NCI-H82 (cell line): Measurements from ENCODE around the gene CEBPE.
A peak's percentile ranks its signal among the peaks of the same experiment; 100 is the strongest.

Experiments used
- DNase-seq: peaks from one replicate; lab custom pipeline; 2025; lab: John Stamatoyannopoulos, UW

The CEBPE gene

DNA sequence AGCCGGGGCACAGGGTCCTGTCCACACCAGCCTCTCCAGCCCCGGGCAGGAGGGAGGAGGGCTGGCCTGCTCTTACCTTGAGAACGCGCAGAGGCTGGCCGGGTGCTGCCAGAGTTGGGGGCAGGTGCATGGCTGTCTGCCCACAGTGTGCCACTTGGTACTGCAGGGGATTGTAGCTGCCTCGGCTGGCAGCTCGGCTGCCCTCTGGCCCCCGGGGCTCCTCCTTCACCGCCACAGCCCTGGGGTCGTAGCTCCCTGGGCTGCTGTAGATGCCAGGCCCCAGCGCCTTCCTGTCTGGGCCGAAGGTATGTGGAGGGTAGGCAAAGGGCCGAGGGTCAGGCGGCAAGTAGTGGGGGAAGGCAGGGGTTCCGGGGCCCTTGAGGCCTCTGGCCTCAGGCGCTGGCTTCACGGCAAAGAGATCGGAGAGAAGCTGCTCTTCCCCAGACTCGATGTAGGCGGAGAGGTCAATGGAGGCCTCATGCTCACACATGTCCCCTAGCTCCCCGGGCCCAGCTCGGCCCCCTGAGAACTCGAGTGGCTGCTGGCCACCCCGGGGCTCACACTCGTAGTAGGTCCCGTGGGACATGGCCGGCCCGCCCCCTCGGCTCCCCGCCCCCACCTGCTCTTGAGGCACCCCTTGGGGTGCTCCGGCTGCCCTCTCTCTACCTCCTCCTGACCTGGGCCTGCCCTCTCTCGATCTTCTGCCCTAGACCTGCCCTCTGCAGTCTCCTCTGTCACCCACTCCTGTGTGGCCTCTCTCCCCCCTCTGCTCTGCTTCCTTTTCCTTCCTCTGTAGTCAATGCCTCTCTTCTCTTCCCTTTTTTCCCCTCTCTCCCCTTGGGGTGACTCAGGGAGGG is at the start of gene CEBPE:
TSS of gene CEBPE (minus strand) at position 750 of the 857 bp plus-strand sequence. CDS start at position 586, 164 bp downstream.
- no peak for DNase-seq

DNA sequence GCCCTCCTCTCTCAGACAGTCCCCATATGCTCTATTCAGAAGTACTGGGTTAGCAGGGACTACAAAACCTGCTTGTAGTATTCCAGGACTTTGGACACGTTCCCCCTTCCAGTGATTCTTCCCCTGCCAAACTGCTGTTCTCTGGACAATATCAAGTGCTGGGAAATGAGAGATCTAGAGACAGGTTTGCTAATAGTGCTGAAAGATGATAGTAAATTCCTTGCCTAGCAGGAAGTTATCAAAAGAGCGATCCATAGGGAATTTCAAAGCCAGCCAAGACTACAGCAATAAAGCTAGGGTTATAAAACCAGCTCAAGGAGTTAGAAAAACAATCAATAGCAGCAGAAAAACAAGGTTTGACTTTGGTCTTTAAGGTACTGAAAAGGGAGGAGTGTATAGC is 49.2 kb upstream of the CEBPE start:
- DNase-seq, result no peak

DNA sequence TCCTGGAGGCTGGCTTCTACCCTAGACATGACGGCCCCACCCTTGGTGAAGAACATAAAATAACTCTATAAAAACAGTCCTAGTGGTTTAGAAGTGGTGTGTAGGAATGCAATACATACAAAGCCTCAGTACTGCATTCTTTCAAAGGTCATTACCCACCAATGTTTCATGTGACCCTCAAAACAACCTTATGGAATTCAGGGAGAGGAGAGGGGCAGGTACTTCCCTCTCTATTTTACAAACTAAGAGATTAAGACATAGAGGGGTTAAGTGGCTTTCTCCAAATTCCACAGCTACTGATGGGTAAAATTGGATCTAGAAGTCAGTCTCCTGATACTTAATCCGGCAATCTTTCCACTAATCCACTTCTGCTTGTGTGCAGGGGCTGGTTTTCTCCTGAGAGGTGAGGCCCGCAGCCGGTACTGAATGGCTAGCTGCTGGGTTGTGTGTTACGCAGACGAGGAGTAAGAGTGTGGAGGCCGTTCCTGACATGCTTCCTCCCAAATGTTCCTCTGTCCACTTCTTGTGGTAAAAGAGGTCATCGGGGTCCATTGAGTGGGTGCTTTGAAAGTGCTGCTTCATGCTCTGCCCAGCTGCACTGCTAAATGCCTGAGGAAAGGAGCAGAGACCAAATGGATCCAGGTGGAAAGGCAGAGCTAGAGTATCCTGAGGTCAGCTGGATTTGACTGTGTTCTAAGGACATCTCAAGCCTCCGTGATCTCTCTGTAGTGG is 48.2 kb upstream of the CEBPE start:
- peak; percentile 94 for DNase-seq

DNA sequence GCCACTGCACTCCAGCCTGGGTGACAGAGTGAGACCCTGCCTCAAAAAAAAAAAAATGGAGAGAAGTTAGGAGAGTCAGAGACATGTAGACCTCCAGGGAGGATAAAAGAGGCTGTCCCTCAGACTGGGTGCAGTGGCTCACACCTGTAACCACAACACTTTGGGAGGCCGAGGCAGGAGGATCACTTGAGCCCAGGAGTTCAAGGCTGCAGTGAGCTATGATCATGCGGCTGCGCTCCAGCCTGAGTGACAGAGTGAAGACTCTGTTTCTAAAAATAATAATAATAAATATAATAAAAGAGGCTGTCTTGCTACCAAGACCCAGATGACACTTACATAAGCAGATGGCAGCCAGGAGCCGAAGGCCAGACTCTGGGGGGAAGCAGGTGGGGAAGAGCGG is 45.9 kb upstream of the CEBPE start:
- DNase-seq, result no peak

DNA sequence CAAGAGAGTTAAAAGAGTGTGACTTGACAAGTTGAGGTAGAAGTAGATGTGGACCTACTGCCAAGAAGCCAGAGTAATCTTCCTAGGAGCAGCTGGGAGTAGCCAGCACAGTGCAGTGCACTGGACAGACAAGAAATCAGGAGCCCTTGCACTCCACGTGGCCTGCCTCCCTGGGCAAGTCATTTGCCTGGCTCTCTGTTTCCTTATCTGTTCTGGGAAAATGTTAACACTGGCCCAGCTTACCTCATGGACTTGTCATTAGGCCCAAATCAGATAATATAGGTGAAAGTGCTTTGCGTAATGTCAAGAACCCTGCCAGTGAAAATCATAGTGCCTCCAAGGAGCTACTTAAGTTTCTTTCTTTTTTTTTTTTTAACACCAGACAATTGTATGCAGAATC is 45.2 kb upstream of the CEBPE start:
- no peak for DNase-seq

DNA sequence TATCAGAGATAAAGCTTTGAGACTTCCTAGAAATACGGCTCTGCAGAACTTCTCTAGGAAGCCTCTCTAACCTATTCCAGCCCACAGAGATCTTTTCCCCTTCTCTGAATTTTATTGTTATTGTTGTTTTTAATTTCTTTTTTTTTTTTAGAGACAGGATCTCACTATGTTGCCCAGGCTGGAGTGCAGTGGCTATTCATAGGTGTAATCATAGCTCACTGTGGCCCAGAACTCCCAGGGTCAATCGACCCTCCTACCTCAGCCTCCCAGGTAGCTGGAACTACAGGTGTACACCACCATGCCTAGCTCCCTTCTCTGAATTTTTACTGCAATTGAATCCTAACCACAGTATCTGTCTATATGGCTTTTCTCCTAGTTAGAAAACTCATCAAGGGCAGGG is 44.8 kb upstream of the CEBPE start:
- DNase-seq, result no peak

DNA sequence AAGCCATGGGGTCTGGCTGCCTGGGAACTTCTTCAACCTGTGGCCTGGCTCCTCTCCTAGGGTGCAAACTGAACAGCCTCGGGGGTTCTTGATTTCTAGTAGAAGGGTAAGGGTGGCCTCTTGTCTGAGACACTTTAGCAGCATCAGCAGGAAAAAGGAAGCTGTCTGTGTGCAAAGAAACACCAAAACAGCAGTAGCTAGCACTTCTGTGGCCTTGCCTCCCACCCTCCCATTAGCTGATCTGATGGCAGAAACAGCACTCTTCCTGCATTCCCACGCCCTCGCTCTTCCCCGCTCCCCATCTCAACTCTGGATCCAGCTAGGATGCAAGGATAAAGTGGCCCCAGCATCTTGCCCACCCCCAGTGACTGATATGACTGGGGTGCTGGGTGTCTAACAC is 43.7 kb upstream of the CEBPE start:
- no peak for DNase-seq

DNA sequence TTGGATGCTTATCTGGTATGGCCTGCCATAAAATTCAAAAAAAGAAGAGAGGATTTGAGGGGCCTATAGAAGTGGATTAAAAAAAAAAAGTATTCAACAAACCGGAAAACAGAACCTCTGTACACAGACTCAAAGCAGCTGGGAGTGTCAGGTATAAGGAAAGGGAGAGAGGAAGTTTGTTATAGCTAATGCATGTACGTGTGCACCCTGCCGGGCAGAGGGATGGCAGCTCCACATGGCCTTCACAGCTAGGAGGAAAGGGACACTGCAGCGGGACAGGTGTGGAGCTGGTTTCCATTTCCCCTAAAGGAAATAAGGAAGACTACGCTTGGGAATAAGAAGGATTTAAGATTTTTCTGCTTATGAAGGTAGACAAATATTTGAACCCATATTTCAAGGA is 43.0 kb upstream of the CEBPE start:
- no peak for DNase-seq

DNA sequence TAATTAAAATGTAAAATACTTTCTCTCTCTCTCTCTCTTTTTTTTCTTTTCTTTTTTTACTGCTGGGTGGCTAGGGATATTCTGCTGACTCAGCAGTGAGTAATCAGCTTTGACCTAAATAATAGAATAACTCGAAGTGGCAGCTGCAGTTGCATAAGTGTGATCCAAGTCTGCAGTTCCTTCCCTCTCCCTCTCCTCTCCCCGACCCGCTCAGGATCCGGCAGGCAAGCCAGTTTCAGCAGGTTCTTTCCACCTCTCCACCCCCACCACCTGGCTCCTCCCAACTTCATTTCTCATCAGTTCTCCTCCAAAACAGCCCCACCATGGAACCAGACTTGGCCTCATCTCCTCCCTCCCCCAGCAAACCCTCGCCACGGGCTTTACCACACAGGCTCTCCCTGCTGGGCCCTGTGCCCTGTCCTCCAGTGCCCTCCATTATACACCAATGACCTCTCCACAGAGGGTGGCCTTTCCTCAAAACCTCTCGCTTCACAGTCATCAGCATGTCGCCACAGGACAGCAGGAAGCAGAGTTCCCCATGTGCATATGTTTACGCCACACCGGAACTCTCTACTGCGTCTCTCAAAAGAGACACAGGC is 42.0 kb upstream of the CEBPE start:
- DNase-seq, result peak; percentile 65

DNA sequence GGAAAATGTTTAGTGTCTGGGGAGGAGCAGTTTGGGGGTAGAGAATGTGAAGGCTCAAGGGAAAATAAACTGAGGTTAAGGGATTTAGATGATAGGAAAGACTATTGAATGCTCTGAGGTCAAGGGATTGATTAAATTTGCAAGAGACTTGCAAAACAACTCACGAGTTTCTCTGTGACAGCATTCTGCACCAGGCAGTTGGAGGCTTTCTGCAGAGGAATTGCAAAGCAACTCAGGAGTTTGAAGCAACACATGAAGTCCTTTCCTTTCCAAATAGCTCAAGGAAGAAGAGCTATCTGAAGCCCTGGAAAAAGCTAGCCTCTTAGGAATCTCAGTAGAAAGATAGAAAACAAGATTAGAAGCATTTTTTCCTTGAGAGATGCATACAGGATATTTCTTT is 40.5 kb upstream of the CEBPE start:
- DNase-seq, result no peak

DNA sequence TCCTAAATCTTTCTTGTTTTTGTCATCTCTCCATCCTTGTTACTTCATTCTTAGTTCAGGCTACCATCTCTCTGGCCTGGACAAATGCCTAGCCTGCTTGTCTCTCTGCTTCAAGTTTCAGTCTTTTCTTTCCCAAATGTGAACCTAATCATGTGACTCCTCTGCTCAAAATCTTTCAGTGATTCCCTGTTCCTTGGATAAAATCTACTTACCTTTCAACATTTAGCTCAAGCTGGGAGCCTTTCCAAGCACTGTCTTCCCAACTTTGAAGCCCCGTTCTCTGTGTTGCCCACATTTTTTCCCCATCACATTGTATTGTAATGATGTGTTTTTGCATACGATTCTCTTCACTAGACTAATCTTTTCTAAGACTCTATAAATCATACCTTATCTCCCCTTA is 39.7 kb upstream of the CEBPE start:
- DNase-seq, result no peak

DNA sequence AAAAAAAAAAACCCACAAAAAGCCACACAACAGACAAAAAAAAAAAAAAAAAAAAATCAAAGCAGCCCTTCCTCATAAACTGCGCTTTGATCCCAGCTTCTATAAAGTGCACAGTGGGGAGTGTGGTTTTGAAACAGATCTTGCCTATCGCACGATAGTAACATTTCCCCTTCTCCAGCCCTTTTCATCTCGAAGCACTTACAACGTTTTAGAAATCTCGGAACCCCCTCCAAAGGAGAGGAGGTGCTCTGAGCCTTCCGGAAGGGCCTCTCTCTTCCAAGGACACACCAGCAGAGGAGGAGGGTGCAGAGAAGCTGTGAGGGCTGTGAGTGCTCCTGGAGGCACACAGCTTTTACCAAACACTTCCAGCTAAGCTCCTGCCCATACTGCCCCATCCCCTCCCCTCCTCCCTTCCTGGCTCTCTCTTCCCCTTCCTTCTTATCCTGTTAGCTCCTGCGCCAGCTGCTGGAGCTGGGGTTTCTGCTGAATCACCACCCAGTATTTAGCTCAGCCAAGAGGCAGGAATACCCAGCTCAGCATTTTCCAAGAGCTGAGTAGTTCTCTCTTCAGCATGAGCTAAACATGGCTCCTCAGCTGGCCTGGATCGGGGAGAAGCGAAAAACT is 36.0 kb upstream of the CEBPE start:
- peak; percentile 99 for DNase-seq

DNA sequence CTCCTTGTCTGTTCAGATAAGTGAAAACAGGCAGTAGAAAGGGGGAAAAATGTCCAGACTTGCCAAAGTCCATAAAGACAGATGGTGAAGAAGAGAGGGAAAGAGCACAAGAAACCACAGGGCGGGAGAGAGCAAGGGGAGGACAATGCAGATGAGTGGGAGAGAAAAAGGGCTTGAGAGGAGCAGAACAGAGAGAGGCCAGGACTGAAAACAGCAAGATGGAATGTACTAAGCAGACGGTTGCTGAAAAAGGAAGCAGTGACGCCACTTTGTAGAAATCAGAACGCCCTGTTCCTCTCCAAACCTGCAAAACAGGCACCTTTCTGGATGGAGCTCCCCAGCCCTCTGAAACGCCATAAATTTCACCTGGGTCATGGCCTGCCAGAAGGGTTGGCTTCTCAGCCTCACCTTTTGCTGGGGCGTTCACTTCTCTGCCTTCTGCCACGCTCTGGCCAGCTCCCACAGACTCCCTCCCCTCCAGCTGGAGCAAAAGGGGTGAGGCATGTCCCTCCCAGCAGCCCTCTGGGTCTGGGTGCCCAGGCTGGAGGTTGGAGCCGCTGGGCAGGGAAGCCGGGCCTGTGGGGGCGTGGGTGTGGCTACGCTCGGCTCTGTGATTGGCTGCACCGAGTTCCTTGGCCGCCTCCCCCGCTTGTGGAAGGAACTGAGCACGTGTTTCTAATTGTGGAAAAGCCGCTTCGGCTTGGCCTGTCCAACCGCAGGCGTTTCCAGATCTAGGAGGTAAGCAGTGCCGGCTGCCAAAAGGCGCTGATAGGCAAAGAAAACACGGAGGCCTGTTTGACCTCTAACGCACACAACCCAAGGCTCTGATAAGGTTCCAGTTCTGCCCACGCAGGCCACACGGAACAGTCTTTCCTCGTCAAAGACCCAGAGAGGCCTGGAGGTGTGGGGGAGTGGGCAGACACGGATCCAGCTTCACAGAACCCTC is 35.1 kb upstream of the CEBPE start:
- DNase-seq, result peak; percentile 89

DNA sequence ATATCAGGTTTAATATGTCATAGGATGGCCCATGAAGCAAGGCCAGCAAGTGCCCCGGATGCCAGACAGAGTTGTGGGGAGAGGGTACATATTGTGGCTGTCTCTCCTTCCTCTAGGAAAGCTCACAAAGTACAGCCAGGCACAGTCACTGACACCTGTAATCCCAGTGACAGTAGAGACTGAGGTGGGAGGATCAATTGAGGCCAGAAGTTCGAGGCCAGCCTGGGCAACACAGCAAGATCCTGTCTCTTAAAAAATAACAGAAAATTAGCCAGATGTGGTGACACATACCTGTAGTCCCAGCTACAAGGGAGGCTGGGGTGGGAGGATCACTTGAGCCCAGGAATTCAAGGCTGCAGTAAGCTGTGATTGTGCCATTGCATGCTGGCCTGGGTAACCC is 32.3 kb upstream of the CEBPE start:
- no peak for DNase-seq

DNA sequence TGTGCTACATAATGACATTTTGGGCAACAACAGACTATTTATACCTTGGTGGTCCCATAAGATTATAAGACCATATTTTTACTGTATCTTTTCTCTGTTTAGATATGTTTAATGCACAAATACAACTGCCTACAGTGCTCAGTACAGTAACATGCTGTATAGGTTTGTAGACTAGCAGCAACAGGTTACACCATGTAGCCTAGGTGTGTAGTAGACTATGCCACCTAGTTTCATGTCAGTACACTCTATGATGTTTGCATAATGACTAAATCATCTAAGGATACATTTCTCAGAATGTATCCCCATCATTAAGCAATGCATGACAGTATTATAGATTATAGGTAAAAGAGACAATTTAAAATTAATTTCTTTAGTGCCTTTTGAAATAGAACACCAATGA is 30.7 kb upstream of the CEBPE start:
- DNase-seq, result no peak

DNA sequence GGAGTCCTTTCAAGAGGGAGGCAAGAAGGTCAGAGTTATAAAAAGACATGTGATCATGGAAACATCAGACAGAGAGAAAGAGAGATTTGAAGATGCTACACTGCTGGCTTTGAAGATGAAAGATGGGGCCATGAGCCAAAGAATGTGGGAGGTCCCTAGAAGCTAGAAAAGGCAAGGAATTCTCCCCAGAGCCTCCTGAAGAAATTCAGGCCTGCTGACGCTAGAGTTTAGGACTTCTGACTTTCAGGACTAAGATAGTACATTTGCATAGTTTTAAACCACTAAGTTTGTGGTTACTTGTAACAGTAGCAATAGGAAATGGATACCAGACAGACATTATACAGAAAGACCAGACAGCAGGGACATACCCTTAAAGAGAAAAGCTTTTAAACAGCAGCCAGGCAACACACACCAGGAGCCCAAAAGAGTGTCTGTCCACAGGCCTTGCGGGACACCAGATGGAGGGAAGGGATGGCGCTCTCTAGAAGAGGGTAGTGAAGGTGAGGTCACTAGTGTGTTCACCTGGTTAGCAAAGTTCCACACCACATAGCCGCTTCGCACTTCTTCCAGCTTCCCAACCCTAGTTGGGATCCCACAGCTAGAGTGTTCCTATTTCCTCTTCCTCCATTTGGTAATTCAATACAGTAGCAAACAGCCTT is 29.7 kb upstream of the CEBPE start:
- no peak for DNase-seq

DNA sequence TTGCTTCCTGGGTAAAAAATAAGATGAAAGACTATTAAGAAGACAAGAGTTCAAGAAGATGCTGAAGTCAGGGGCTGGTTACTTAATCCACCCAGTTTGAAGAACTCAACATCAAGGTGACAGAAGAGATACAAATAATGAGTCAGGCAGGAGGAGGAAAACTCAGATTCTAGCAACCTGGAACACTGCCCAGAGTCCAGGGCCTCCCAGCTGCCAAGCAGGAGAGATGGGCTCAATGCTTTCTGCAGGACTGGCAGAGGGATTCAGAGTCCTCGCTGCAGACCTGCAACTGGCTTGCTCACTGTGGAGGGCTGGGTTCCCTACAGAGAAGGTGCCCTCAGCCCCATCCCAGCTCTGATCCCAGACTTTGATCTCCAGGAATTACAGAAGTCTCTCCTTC is 28.6 kb upstream of the CEBPE start:
- no peak for DNase-seq

DNA sequence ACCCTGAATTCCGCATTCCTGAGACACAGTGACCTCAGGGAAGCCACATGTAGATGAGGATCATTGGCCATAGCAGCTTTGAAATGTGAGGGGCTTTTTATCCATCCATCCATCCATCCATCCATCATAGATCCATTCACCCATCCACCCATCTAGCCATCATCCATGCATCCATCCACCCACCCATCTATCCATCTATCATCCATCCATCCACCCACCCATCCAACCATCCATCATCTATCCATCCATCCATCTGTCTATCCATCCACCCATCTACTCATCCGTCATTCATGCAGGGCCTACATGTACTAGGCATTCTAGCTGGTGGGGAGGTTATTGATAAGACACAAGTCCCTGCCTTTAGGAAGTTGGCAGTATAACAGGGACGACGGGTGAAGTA is 27.9 kb upstream of the CEBPE start:
- DNase-seq, result no peak

DNA sequence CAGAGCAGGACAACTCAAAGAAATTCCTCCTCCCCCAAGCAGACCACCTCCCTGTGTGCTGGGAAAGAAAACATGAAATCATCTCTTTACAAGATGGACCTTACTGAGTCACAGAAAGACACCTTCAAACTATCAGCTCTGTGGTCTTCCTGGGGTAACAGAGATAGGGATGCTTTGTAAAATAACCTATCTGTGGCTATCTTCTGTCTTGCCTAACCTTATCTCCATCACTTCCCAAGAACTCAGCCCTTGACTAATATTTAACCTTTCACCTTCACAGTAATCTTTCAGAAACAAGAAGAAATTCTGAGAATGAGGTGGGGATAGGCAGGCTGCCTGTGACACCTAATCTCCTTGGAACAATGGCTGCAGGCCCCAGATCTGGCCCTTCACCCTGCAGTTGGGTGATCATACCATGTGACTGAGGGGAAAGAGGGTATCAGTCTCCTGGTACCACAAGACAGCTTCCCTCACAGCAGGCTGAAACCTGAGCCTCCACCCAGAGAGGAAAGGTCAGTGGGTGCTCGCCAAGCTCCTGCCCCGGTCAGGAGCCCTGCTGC is 27.4 kb upstream of the CEBPE start:
- DNase-seq, result no peak

DNA sequence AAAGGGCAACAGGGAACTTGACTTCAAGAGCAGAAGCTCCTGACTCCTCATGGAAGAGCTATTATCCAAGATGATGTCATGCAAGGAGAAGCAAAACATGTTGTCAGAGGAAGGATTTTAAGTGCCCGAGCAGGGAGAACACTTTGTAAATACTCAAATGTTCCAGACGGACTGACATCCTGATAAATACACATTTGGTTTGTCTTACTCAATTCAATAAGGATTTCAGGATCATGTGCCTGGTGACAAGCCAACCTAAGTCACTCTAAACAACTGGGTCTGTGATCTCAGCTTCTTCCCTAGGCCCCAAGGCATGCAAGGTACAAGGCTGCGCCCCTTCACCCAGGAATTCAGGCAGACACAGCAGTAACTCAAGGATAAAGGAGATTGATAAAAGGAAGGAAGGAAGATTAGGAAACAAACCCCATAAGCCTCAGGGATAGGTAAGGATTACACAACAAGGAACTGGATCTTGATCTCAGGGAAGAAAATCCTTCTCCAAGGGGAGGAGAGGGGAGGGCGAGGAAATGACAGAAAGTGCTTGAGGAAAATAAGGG is 26.8 kb upstream of the CEBPE start:
- DNase-seq, result peak; percentile 61
